Activated T-helper 2 cell treated with anti-CD3 and anti-CD28 coated beads, Interferon-gamma antibody, Interleukin-2, Interleukin-4, amounts not matched to agents 10 μg/mL and 5 μg/mL and 100 μg/mL, durations not matched to agents 14 hours and 24 hours and 36 hours (primary cell): ENCODE measurements around the gene CD33. TPM values are rescaled to one million over a fixed set of nuclear protein-coding genes. Genes with fewer than 3 reads are reported as not detected.

Experiments
- DNase-seq: peaks from one replicate; pipeline ENCODE4 v3.0.0; 2021; ENCODE audit warnings: low spot score
- H3K27ac Mint-ChIP-seq: one replicate; pipeline ENCODE4 v1.8.0; 2021; ENCODE audit warnings: mixed read lengths
- H3K27me3 Mint-ChIP-seq: one replicate; pipeline ENCODE4 v1.8.0; 2021; ENCODE audit warnings: low read depth, mixed read lengths
- H3K36me3 Mint-ChIP-seq: one replicate; pipeline ENCODE4 v1.8.0; 2021; ENCODE audit warnings: low read depth, mixed read lengths
- H3K4me1 Mint-ChIP-seq: one replicate; pipeline ENCODE4 v1.8.0; 2021; ENCODE audit warnings: low read depth, mixed read lengths
- H3K4me3 Mint-ChIP-seq: one replicate; pipeline ENCODE4 v1.8.0; 2021; ENCODE audit warnings: low read depth, mild to moderate bottlenecking, moderate library complexity, mixed read lengths
- H3K9me3 Mint-ChIP-seq: one replicate; pipeline ENCODE4 v1.8.0; 2021; ENCODE audit warnings: mixed read lengths
- intact Hi-C: fragments of 100-400 bp; cut with micrococcal nuclease; formaldehyde crosslinking; loops from one replicate; pipeline ENCODE4 v1.15.1; 2023
- total RNA-seq: library from RNA; stranded (reverse); gene quantifications from 2 replicates; pipeline ENCODE4 v1.2.3, GENCODE V29; 2022

Gene CD33
- total RNA-seq, 1 donor from 2014 or later, result 14.3 TPM

DNA sequence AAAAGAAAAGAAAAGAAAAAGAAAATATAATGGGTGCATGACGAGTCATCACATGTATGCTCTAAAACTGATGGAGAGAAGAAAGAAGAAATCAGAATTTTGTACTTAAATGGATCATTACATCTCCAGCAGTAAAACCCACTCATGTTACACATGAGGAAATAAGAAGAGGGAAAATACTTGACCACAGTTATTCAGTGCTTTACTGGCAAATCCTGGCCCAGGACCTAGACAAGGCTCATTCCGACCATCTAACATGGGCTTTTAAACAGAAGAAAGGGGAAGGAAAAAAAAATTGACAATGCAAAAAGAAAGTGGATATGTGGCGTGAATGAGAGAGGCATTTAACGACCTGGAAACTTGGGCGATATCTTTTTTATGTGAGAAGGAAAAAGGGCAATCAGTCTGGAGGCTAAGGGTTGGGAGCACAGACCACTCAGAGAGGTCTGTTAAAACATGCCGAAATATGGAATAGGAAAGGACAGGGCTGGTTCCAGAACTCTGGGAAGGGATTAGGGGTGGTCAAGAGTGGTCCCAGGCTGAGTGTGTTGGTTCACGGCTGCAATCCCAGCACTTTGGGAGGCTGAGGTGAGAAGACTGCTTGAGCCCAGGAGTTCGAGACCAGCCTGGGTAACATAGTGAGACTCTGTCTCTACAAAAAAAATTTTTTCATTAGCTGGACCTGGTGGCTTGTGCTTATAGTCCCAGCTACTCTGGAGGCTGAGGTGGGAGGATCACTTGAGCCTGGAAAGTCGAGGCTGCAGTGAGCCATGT, 27.6 kb downstream of the CD33 start:
- peak overlapping the region; percentile 55 for H3K27ac Mint-ChIP-seq
- peaks cover 63% of the 10 kb centered on the region for H3K4me1 Mint-ChIP-seq
- no peak overlapping the region for H3K4me3 Mint-ChIP-seq
- no peak for DNase-seq
- no peaks in the 10 kb centered on the region for H3K27me3 Mint-ChIP-seq
- peaks cover 7% of the 10 kb centered on the region for H3K36me3 Mint-ChIP-seq
- intact Hi-C loops, result no loop called here
- H3K9me3 Mint-ChIP-seq, result peaks cover 4% of the 10 kb centered on the region

DNA sequence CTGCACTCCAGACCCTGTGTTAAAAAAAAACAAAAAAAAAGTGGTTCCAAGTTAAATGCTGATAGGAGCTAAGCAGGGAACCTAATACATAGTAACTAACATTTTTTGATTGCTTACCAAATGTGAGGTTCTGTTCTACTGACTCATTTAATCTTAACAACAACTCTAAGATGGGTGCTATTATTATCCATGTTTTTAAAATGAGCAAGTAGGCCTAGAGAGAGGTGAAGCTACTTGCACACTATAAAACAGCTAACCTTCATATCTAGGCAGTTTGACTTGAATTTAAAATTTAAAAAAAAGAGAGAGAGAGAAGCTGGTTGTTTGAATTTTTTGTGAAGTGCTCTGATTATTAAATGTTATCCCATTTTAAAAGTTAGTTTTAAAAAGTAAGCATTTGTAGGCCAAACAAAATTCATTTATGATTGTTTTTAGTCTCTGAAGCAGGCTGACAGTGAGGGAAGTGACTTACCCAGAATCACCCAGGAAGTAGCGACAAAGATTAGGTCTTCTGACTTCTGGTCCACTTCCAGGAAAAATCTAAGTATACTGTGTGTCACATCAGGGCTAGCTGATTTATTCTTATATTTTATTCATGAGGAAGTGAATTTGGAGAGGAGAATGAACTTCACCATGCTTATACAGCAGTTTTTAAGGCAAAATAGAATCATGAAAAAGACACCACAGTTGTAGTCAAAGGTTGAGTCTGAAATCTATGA, 28.4 kb downstream of the CD33 start:
- H3K36me3 Mint-ChIP-seq, result peaks cover 7% of the 10 kb centered on the region
- H3K9me3 Mint-ChIP-seq, result peaks cover 4% of the 10 kb centered on the region
- DNase-seq, result no peak
- peaks cover 68% of the 10 kb centered on the region for H3K4me1 Mint-ChIP-seq
- H3K27me3 Mint-ChIP-seq, result no peaks in the 10 kb centered on the region
- H3K4me3 Mint-ChIP-seq, result no peak overlapping the region
- H3K27ac Mint-ChIP-seq, result peak overlapping the region; percentile 79
- intact Hi-C loops, result no loop called here

DNA sequence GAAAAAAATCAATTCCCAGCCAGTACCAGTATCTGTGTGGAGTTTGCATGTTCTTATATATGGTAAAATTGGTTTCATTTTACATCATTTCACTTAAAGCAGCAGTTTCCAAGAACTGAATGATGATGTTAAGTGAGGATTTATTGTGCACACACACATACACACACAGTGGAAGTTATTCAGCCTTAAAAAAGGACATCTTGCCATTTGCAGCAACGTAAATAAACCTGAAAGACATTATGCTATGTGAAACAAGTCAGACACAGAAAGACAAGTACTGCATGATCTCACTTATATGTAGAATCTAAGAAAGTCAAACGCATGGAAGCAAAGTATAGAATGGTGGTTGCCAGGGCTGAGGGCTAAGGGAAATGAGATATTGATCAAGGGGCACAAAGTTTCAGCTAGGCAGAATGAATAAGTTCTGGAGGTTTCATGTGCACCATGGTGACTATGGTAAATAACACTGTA, 31.3 kb downstream of the CD33 start:
- peak overlapping the region; percentile 87 for H3K27ac Mint-ChIP-seq
- peak overlapping the region; percentile 4 for H3K4me3 Mint-ChIP-seq
- intact Hi-C loops, result loop anchor here (1.0 to 5.0 kb wide), 5 partner anchors 29 to 185 kb away; no protein-coding TSS in a partner anchor
- H3K27me3 Mint-ChIP-seq, result peaks cover 9% of the 10 kb centered on the region
- peak; percentile 26 for DNase-seq
- no peaks in the 10 kb centered on the region for H3K9me3 Mint-ChIP-seq
- peaks cover 7% of the 10 kb centered on the region for H3K36me3 Mint-ChIP-seq
- peaks cover 66% of the 10 kb centered on the region for H3K4me1 Mint-ChIP-seq

DNA sequence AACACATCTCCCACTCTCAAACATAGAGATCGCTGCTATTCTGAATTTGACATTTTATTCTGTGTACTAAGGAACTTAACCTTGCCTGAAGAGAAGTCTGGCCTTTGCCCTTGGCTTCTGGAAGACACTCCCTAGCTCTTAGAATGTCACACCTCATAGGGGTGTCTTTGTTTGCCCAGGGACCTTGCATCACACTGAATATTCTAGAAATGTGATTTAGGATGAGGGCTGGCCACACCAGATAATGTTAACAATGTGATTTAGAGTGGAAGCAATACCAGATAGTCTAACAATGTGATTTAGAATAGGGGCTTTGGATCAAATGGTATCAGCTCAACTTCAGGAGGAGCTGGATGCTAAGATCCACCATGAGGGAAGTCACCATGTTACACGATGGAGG, 32.6 kb downstream of the CD33 start:
- no peak for DNase-seq
- H3K4me1 Mint-ChIP-seq, result peaks cover 58% of the 10 kb centered on the region
- peak overlapping the region; percentile 75 for H3K27ac Mint-ChIP-seq

DNA sequence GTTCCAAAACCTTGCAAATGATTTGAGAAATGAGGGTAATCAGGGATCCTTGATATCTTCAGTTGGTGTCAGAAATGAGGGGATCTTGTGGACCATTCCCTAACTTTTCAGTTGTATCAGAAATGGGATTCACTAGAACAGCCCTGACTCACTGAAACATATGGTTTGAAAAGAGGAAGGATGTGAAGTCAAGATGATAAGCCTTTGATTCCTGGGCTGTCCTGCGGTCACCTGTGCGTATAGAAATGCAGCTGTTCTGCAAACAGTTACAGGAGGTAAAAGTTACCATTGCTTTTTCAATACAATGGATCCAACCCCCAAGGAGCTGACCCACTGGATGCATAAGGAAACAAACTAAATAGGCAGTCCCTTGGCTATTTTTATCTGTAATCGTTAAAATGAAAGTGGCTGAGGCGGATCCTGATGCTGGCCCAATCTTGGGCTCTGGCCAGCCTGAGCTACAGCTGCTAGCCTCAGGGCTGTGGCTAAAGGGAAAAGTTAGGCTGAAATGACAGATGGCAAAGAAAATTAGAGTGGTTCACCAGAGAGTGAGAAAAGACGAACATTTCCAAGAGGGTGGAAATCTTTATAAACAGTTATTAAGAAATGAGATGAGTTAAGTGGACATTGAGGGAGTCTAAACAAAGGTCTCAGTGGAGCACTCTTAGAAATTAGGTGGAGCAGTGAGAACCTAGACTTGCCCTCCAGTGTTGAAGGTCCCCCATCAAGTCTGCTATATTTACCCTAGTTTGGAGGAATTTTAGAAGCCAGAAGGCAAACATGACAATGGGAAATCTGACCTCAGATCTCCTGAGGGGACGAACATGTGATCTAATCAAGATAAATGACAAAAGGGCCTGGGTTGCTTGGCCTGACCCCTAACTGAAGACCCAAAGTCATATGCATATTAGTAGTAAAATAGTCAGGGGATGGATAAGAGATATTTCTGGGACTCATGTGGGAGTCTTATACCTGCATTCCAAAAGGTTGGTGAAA, 33.6 kb downstream of the CD33 start:
- no peak overlapping the region for H3K27ac Mint-ChIP-seq
- peaks cover 52% of the 10 kb centered on the region for H3K4me1 Mint-ChIP-seq
- peaks cover 19% of the 10 kb centered on the region for H3K27me3 Mint-ChIP-seq
- no peak for DNase-seq
- no peaks in the 10 kb centered on the region for H3K36me3 Mint-ChIP-seq
- intact Hi-C loops, result loop anchor here (1.0 to 5.0 kb wide), 2 partner anchors 100 to 146 kb away; no protein-coding TSS in a partner anchor
- no peaks in the 10 kb centered on the region for H3K9me3 Mint-ChIP-seq
- H3K4me3 Mint-ChIP-seq, result peak overlapping the region; percentile 28

More for the DNA sequence above, 32.6 kb downstream of the CD33 start:
- Mint-ChIP-seq H3K36me3 (peaks cover 1% of the 10 kb centered on the region), H3K27me3 (peaks cover 18% of the 10 kb centered on the region), H3K9me3 (no peaks in the 10 kb centered on the region), H3K4me3 (peak overlapping the region; percentile 22)
- intact Hi-C loops, result loop anchor here (2.0 to 5.0 kb wide), 2 partner anchors 145 to 183 kb away; no protein-coding TSS in a partner anchor

DNA sequence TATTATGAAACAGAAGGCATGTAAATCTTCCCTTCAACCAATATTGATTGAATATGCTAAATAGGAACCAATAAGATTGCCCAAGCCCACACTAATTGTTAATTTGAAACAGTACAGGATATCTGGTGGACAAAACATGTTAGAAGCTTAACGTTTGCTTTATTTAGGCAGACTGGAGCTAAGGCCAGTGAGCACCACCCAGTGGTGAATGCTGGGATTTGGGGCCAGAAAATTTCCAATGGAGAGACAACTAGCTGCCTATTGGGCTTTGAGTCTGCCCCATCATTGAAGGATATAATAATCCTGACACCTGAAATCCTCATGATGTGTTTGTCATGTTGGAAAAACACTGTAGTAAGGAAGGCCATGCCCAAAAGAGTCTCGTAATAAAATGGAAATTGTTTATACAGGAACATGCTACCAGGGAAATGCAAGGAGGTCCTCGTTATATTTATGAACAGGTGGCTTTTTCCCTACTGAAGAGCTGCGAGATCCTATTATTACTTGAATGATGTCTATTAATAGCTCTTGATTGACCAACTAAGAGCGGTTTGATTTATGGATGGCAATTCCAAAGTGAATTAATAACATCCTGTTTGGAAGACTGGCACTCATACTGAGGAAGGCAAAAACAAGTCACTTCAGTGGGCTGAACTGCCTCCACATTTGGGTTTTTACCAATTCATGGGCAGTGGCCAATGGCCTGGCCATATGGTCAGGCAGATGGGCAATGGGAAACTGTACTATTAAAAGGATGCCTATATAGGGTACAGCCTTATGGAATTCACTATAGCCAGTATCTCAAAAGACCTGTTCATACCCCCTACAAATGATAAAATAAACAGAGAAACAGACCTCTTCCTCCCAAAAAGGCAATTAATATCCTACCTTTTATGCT, 34.7 kb downstream of the CD33 start:
- H3K9me3 Mint-ChIP-seq, result no peaks in the 10 kb centered on the region
- H3K36me3 Mint-ChIP-seq, result no peaks in the 10 kb centered on the region
- peaks cover 26% of the 10 kb centered on the region for H3K27me3 Mint-ChIP-seq
- no peak overlapping the region for H3K27ac Mint-ChIP-seq
- H3K4me3 Mint-ChIP-seq, result no peak overlapping the region
- H3K4me1 Mint-ChIP-seq, result peaks cover 44% of the 10 kb centered on the region
- DNase-seq, result peak; percentile 61
- intact Hi-C loops, result loop anchor here (1.0 to 5.0 kb wide), 2 partner anchors 101 to 147 kb away; no protein-coding TSS in a partner anchor

DNA sequence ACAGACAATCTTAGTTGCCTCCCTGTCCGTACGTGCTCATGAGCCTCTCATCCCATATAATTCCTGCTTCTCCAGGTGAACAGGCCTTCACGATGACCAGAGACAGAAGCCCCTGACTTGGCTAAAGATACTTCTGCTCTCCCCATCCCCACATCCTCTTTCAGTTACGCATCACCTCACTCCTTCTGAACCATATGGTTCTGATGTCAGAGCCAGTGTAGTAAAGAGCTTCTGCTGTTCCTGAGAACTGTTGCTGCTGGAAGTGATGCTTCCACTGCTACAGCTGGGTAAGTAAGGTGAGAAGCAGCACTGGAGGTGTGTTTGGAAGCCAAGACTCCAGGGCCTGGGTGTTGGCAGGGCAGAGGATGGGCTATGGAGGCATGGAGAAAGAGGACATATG, 38.9 kb downstream of the CD33 start:
- Mint-ChIP-seq H3K4me3 (no peak overlapping the region), H3K27me3 (peaks cover 29% of the 10 kb centered on the region), H3K36me3 (no peaks in the 10 kb centered on the region), H3K4me1 (peaks cover 11% of the 10 kb centered on the region), H3K27ac (no peak overlapping the region), H3K9me3 (no peaks in the 10 kb centered on the region)
- no peak for DNase-seq
- intact Hi-C loops, result no loop called here

DNA sequence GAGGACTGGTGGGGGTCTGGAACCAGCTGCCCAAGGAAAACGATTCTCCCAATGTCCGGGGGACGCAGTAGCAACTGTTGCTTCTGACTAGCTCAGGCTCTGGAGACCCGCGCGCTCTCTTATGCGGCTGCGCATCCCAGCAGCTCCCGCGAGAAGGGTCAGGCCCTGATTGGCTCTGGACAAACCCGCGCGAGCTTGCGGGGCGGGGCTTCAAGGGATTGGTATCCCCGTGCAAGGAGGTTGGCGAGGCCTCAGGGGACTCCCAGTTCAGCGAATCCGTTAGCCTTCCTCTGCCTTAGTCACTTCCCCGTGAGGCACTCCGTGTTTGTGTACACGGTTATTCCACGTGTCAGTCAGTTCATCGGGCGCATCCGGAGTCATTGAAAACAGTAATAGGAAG, 46.2 kb downstream of the CD33 start:
- DNase-seq, result no peak
- Mint-ChIP-seq H3K27me3 (peaks cover 2% of the 10 kb centered on the region), H3K4me3 (no peak overlapping the region), H3K36me3 (no peaks in the 10 kb centered on the region), H3K27ac (no peak overlapping the region), H3K4me1 (peaks cover 13% of the 10 kb centered on the region), H3K9me3 (no peaks in the 10 kb centered on the region)
- intact Hi-C loops, result no loop called here

DNA sequence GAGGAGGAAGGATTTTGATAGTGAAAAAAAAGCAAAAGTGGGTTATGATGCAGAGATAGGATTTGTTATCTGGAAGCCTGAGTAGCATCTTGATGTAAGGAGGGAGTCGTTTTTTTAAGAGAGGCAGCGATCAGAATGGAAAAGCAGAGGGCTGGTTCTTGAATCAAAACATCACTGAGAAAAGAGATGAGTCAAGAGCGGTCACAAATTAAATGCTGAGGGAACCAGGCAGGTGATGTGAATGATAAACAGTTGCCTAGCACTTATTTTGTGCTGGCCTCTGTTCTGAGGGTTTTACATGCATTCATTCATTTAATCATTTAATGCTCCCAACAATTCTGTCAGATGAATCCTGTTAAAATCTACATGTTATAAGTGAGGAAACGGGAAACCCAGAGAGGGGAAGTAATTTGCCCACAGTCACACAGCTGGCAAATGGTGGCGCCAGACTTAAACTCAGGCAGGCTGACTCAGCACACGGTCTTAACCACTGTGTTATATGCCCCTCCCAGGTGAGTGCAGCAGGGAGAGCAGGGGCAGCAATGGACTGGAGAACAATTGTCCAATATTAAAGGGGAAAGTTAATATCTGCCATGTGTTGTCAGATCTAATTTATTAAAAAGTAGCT, 47.4 kb downstream of the CD33 start:
- H3K27ac Mint-ChIP-seq, result peak overlapping the region; percentile 20
- DNase-seq, result no peak
- no peaks in the 10 kb centered on the region for H3K36me3 Mint-ChIP-seq
- peaks cover 13% of the 10 kb centered on the region for H3K4me1 Mint-ChIP-seq
- H3K4me3 Mint-ChIP-seq, result no peak overlapping the region
- H3K27me3 Mint-ChIP-seq, result peaks cover 7% of the 10 kb centered on the region
- intact Hi-C loops, result no loop called here
- H3K9me3 Mint-ChIP-seq, result no peaks in the 10 kb centered on the region

DNA sequence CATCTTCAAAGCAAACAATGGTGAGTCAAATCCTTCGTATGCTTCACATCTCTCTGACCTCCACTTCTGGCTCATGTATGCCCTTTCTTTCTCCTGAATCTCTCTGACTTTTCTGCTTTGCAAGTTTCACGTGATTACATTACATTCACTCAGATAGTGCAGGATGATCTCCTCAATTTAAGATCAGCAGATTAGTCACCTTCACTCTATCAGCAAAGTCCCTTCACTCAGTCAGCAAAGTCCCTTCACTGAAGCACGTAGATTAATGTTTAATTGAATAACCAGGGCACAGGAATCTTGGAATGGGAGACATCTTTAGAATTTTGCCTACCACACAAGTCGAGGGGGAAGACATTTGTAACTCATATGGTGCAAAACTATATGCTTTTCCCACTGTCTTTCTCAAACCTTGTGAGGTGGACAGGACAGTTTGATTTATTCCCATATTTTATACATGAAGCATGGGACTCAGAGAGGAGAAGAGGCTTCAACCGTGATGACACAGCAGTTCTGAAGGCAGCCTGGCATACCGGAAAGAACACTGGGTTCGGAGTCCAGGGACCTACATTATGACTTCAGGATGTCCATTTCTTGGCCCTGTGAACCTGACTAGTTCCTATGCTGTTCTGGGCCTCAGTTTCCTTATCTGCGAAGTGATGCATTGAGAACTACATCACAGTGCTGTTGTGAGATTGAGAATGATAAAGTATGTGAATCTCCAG, 49.3 kb downstream of the CD33 start:
- no peak for DNase-seq
- Mint-ChIP-seq H3K9me3 (no peaks in the 10 kb centered on the region), H3K27ac (no peak overlapping the region), H3K27me3 (peaks cover 13% of the 10 kb centered on the region), H3K36me3 (no peaks in the 10 kb centered on the region), H3K4me3 (no peak overlapping the region), H3K4me1 (peaks cover 13% of the 10 kb centered on the region)
- intact Hi-C loops, result no loop called here

DNA sequence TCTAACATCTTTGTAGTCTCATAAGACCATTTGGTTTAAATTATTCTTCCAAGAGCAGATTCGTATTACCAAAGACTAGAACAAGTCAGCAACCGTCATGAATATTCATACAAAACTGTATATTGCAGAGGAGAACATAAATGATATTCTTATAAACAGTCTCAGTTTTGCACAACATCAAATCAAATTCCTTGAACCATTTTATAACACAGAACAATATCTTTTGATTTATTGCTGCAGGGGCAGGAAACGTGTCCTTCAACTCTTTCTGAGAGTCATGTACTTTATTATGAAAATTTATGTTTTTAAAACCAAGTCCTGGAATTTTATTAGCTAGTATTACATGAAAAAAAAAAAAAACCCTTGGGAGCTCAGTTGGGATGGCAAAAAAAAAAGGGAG, 52.2 kb downstream of the CD33 start:
- Mint-ChIP-seq H3K4me3 (no peak overlapping the region), H3K27me3 (peaks cover 21% of the 10 kb centered on the region), H3K9me3 (no peaks in the 10 kb centered on the region), H3K27ac (no peak overlapping the region), H3K4me1 (peaks cover 10% of the 10 kb centered on the region), H3K36me3 (no peaks in the 10 kb centered on the region)
- intact Hi-C loops, result no loop called here
- no peak for DNase-seq
